Neuron (in vitro differentiated cells): Measurements from ENCODE around the gene CAMK2G.
A peak's percentile ranks its signal among the peaks of the same experiment; 100 is the strongest.

ENCODE experiments used
- H2AFZ ChIP-seq: one replicate; pipeline ENCODE4 v1.6.1; 2013; ENCODE audit warnings: low read depth, mild to moderate bottlenecking, inconsistent platforms, low read length, moderate library complexity
- H3K27me3 ChIP-seq: one replicate; pipeline ENCODE4 v1.6.1; 2013; ENCODE audit warnings: low read length; ENCODE audit not compliant: insufficient read depth
- H3K36me3 ChIP-seq: one replicate; pipeline ENCODE4 v1.6.1; 2013; ENCODE audit warnings: low read length; ENCODE audit not compliant: insufficient read depth
- H3K4me1 ChIP-seq: one replicate; pipeline ENCODE4 v1.6.1; 2013; ENCODE audit warnings: low read length; ENCODE audit not compliant: insufficient read depth
- H3K4me3 ChIP-seq: 2 replicates; pipeline ENCODE4 v1.5.1; 2013; ENCODE audit warnings: mild to moderate bottlenecking, low read length, moderate library complexity
- H3K9me3 ChIP-seq: one replicate; pipeline ENCODE4 v1.6.1; 2013; ENCODE audit warnings: low read length

Gene CAMK2G

GRCh38 chr10:73773152-73773879 lies 101.0 kb downstream of the CAMK2G start:
- no peaks in the 10 kb centered on the region for H3K9me3 ChIP-seq
- peaks cover 29% of the 10 kb centered on the region for H3K4me1 ChIP-seq
- H3K27me3 ChIP-seq: no peaks in the 10 kb centered on the region
- peak overlapping the region; percentile 84 for H3K4me3 ChIP-seq
- peak overlapping the region; percentile 94 for H2AFZ ChIP-seq
- H3K36me3 ChIP-seq: peaks cover 56% of the 10 kb centered on the region

- Histone ChIP-seq H3K4me1 (peaks cover 29% of the 10 kb centered on the region), H3K36me3 (peaks cover 58% of the 10 kb centered on the region), H3K27me3 (no peaks in the 10 kb centered on the region), H3K9me3 (no peaks in the 10 kb centered on the region), H2AFZ (peak overlapping the region; percentile 94), H3K4me3 (peak overlapping the region; percentile 84)
Observed at GRCh38 chr10:73772281-73773151, 101.8 kb downstream of the CAMK2G start.

GRCh38 chr10:73771722-73772280 lies 102.6 kb downstream of the CAMK2G start:
- peaks cover 60% of the 10 kb centered on the region for H3K36me3 ChIP-seq
- H3K4me3 ChIP-seq: peak overlapping the region; percentile 84
- H3K4me1 ChIP-seq: peaks cover 29% of the 10 kb centered on the region
- no peaks in the 10 kb centered on the region for H3K27me3 ChIP-seq
- no peaks in the 10 kb centered on the region for H3K9me3 ChIP-seq
- H2AFZ ChIP-seq: peak overlapping the region; percentile 94

GRCh38 chr10:73769396-73769795 lies 105.0 kb downstream of the CAMK2G start:
- no peak overlapping the region for H3K4me3 ChIP-seq
- H3K36me3 ChIP-seq: peaks cover 69% of the 10 kb centered on the region
- peaks cover 18% of the 10 kb centered on the region for H3K4me1 ChIP-seq
- H2AFZ ChIP-seq: no peak overlapping the region
- no peaks in the 10 kb centered on the region for H3K27me3 ChIP-seq
- H3K9me3 ChIP-seq: no peaks in the 10 kb centered on the region

- H2AFZ ChIP-seq: no peak overlapping the region
- no peaks in the 10 kb centered on the region for H3K27me3 ChIP-seq
- H3K4me1 ChIP-seq: peaks cover 14% of the 10 kb centered on the region
- no peaks in the 10 kb centered on the region for H3K9me3 ChIP-seq
- peaks cover 69% of the 10 kb centered on the region for H3K36me3 ChIP-seq
- no peak overlapping the region for H3K4me3 ChIP-seq
Observed at GRCh38 chr10:73768881-73769280, 105.5 kb downstream of the CAMK2G start.

GRCh38 chr10:73765066-73765465 lies 109.3 kb downstream of the CAMK2G start:
- peaks cover 85% of the 10 kb centered on the region for H3K36me3 ChIP-seq
- no peaks in the 10 kb centered on the region for H3K9me3 ChIP-seq
- no peak overlapping the region for H2AFZ ChIP-seq
- no peak overlapping the region for H3K4me3 ChIP-seq
- no peaks in the 10 kb centered on the region for H3K4me1 ChIP-seq
- H3K27me3 ChIP-seq: no peaks in the 10 kb centered on the region

GRCh38 chr10:73763343-73763742 lies 111.0 kb downstream of the CAMK2G start:
- Histone ChIP-seq H3K27me3 (no peaks in the 10 kb centered on the region), H3K4me3 (no peak overlapping the region), H3K9me3 (no peaks in the 10 kb centered on the region), H2AFZ (no peak overlapping the region), H3K36me3 (peaks cover 78% of the 10 kb centered on the region), H3K4me1 (no peaks in the 10 kb centered on the region)

- Histone ChIP-seq H3K9me3 (no peaks in the 10 kb centered on the region), H3K4me3 (no peak overlapping the region), H3K27me3 (no peaks in the 10 kb centered on the region), H3K36me3 (peaks cover 78% of the 10 kb centered on the region), H2AFZ (no peak overlapping the region), H3K4me1 (no peaks in the 10 kb centered on the region)
Observed at GRCh38 chr10:73762915-73763314, 111.4 kb downstream of the CAMK2G start.
